ENCODE results near the gene C16orf90.

GRCh38 chr16:3536851-3537250, 41.6 kb upstream of the C16orf90 start:
- TF ChIP-seq CTCF (IDR thresholded peaks at IDR 0.05) (no peak), EZH2 (IDR thresholded peaks at IDR 0.05; ENCODE audit: borderline replicate concordance, insufficient read depth, low read depth, low read length, poor library complexity, severe bottlenecking) (no peak)

All from B cell (primary cell).